Measurements from ENCODE around the gene STAT1.

STAT1 gene

GRCh38 chr2:190987938-190988337, 26.0 kb downstream of the STAT1 start:
- Histone ChIP-seq H3K9me3 (ENCODE audit: control insufficient read depth, insufficient read depth, low read depth, low read length) (no peaks in the 10 kb centered on the region), H3K27ac (ENCODE audit: extremely low read depth, low read depth, low read length) (no peak overlapping the region), H3K4me3 (ENCODE audit: low read depth, low read length) (no peak overlapping the region), H3K4me1 (ENCODE audit: control insufficient read depth, insufficient read depth, low read length) (no peaks in the 10 kb centered on the region), H3K36me3 (ENCODE audit: control insufficient read depth in 2 of 2, insufficient read depth in 1 of 2, low read length in 2 of 2) (peaks cover 16 to 94% of the 10 kb centered on the region in 2 experiments)
- CTCF ChIA-PET: interaction anchor here (1.0 to 2.1 kb wide), 2 partner anchors 9 to 605 kb away, joined by 5 to 9 read pairs; no protein-coding TSS in a partner anchor
- TF ChIP-seq FEZF1 (tag by site-specific recombination; IDR thresholded peaks at IDR 0.05) (no peak), BCL11B (tag by site-specific recombination; IDR thresholded peaks at IDR 0.05; ENCODE audit: low read depth) (no peak), ZNF747 (tag by site-specific recombination; IDR thresholded peaks at IDR 0.05) (no peak)
- POLR2A ChIA-PET: interaction anchor here (1.2 kb wide), 1 partner anchor 24 kb away, joined by 3 read pairs; no protein-coding TSS in a partner anchor

GRCh38 chr2:190987116-190987515, 26.9 kb downstream of the STAT1 start:
- Histone ChIP-seq H3K27ac (ENCODE audit: extremely low read depth, low read depth, low read length) (no peak overlapping the region), H3K36me3 (ENCODE audit: control insufficient read depth in 2 of 2, insufficient read depth in 1 of 2, low read length in 2 of 2) (peaks cover 16 to 94% of the 10 kb centered on the region in 2 experiments), H3K4me1 (ENCODE audit: control insufficient read depth, insufficient read depth, low read length) (no peaks in the 10 kb centered on the region), H3K9me3 (ENCODE audit: control insufficient read depth, insufficient read depth, low read depth, low read length) (no peaks in the 10 kb centered on the region), H3K4me3 (ENCODE audit: low read depth, low read length) (no peak overlapping the region)
- CTCF ChIA-PET: interaction anchor here (0.6 to 2.1 kb wide), 4 partner anchors 10 to 605 kb away, joined by 3 to 9 read pairs (median 4); no protein-coding TSS in a partner anchor
- POLR2A ChIA-PET: interaction anchor here (1.2 kb wide), 1 partner anchor 25 kb away, joined by 3 read pairs; no protein-coding TSS in a partner anchor
- no peak for TF ChIP-seq ATF2 (tag by site-specific recombination; IDR thresholded peaks at IDR 0.05; ENCODE audit: low read depth)
- 0 out of 2 replicates have a peak, but pooled peaks have one; percentile 18 for TF ChIP-seq ZNF664 (tag by site-specific recombination; IDR thresholded peaks at IDR 0.05)

- POLR2A ChIA-PET: interaction anchor here (0.6 kb wide), 1 partner anchor 1277 kb away, joined by 3 read pairs; no protein-coding TSS in a partner anchor
- Histone ChIP-seq H3K9me3 (ENCODE audit: control insufficient read depth, insufficient read depth, low read depth, low read length) (no peaks in the 10 kb centered on the region), H3K4me3 (ENCODE audit: low read depth, low read length) (no peak overlapping the region), H3K36me3 (ENCODE audit: control insufficient read depth in 2 of 2, insufficient read depth in 1 of 2, low read length in 2 of 2) (peaks cover 16 to 94% of the 10 kb centered on the region in 2 experiments), H3K4me1 (ENCODE audit: control insufficient read depth, insufficient read depth, low read length) (no peaks in the 10 kb centered on the region), H3K27ac (ENCODE audit: extremely low read depth, low read depth, low read length) (no peak overlapping the region)
- CTCF ChIA-PET: interaction anchor here (0.6 to 2.1 kb wide), 4 partner anchors 11 to 60 kb away, joined by 3 to 9 read pairs (median 4); no protein-coding TSS in a partner anchor
- TF ChIP-seq GLI2 (tag by site-specific recombination; IDR thresholded peaks at IDR 0.05; ENCODE audit: borderline replicate concordance, low read depth) (no peak), FEZF1 (tag by site-specific recombination; IDR thresholded peaks at IDR 0.05) (0 out of 2 replicates have a peak, but pooled peaks have one; percentile 40), KLF10 (tag by site-specific recombination; IDR thresholded peaks at IDR 0.05) (no peak), GLI4 (tag by site-specific recombination; IDR thresholded peaks at IDR 0.05) (no peak), EGR2 (tag by site-specific recombination; IDR thresholded peaks at IDR 0.05; ENCODE audit: low read depth) (0 out of 2 replicates have a peak, but pooled peaks have one; percentile 33), PRDM6 (tag by site-specific recombination; IDR thresholded peaks at IDR 0.05) (no peak), ZNF561 (tag by site-specific recombination; IDR thresholded peaks at IDR 0.05; ENCODE audit: borderline replicate concordance) (0 out of 2 replicates have a peak, but pooled peaks have one; percentile 24)
Observed at GRCh38 chr2:190986221-190986953, 27.6 kb downstream of the STAT1 start.

GRCh38 chr2:190984595-190984994, 29.4 kb downstream of the STAT1 start:
- H3K4me3 ChIP-seq (ENCODE audit: low read depth, low read length): no peak overlapping the region
- CTCF ChIA-PET: interaction anchor here (1.6 to 1.7 kb wide), 2 partner anchors 12 to 37 kb away, joined by 5 to 8 read pairs; no protein-coding TSS in a partner anchor

More at GRCh38 chr2:190984595-190984994, 29.4 kb downstream of the STAT1 start:
- H3K27ac ChIP-seq (ENCODE audit: extremely low read depth, low read depth, low read length): no peak overlapping the region
- no peaks in the 10 kb centered on the region for H3K9me3 ChIP-seq (ENCODE audit: control insufficient read depth, insufficient read depth, low read depth, low read length)
- TF ChIP-seq ZNF664 (tag by site-specific recombination; IDR thresholded peaks at IDR 0.05): no peak
- no peak for TF ChIP-seq GLIS2 (tag by site-specific recombination; IDR thresholded peaks at IDR 0.05)
- TF ChIP-seq ZNF677 (tag by site-specific recombination; IDR thresholded peaks at IDR 0.05): no peak
- no peak for TF ChIP-seq ZNF610 (tag by site-specific recombination; IDR thresholded peaks at IDR 0.05; ENCODE audit: borderline replicate concordance)
- TF ChIP-seq ZBTB11 (tag by site-specific recombination; conservative IDR thresholded peaks at IDR 0.05; ENCODE audit: low read depth): no peak
- TF ChIP-seq ZNF16 (tag by site-specific recombination; IDR thresholded peaks at IDR 0.05; ENCODE audit: low read depth): no peak
- no peak for TF ChIP-seq ZNF585B (tag by site-specific recombination; IDR thresholded peaks at IDR 0.05)
- no peak for TF ChIP-seq SP3 (tag by site-specific recombination; IDR thresholded peaks at IDR 0.05)
- peaks cover 11% of the 10 kb centered on the region for H3K4me1 ChIP-seq (ENCODE audit: control insufficient read depth, insufficient read depth, low read length)
- H3K36me3 ChIP-seq (ENCODE audit: control insufficient read depth in 2 of 2, insufficient read depth in 1 of 2, low read length in 2 of 2): peaks cover 16 to 77% of the 10 kb centered on the region in 2 experiments
- POLR2A ChIA-PET: interaction anchor here (0.9 kb wide), 1 partner anchor 29 kb away, joined by 5 read pairs; the partner anchor contains the start of gene STAT1

Measured in HEK293 (cell line).